Measurements from ENCODE around the gene MAGI2. TPM values are rescaled to one million over a fixed set of nuclear protein-coding genes. Genes with fewer than 3 reads are reported as not detected.
"Not testable (repeated sequence)": the region's sequence is repeated elsewhere in the genome, so short reads cannot be mapped to it uniquely, and the experiment has no call there.

Gene MAGI2
- total and polyA plus RNA-seq, 4 donors: 3.7 to 25.5 (median 11.6) TPM

DNA sequence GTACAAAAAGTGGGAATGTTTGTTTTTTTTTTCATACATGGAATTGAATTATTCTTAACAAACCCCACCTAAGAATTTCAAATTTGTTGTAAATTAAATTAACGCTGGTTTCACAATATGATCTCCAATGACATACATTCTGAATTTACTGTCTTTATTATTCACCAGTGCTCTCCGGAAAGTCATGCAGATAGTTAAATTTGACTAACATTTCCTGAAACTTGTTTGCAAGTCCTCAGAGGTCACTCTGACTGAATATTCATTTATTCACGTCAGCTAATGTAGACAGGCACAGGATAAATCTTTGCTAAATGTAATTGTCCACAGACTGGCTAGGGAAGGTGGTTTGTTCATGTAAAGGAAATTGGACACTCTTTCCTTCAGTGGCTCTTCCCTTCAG lies 924.5 kb downstream of the MAGI2 start:
- intact Hi-C loops (cut with DNase I): no loop called here
- Histone ChIP-seq H3K27ac (ENCODE audit: low read depth in 1 of 2, low read length in 2 of 2) (no peak overlapping the region), H3K9me3 (ENCODE audit: control insufficient read depth, low read length) (no peaks in the 10 kb centered on the region), H3K27me3 (ENCODE audit: control insufficient read depth in 1 of 2, insufficient read depth in 2 of 2, low read length in 1 of 2) (no peaks in the 10 kb centered on the region), H3K36me3 (ENCODE audit: control insufficient read depth in 1 of 2, insufficient read depth in 2 of 2, low read length in 1 of 2) (no peaks in the 10 kb centered on the region), H3K4me1 (ENCODE audit: control insufficient read depth in 1 of 2, insufficient read depth in 2 of 2, low read length in 2 of 2) (no peaks in the 10 kb centered on the region), H3K4me3 (ENCODE audit: low read length in 2 of 2) (no peak overlapping the region)
- no peak for DNase-seq
- ATAC-seq (ENCODE audit: low FRiP score): no peak
- 68 to 81% methylated on average over 3 of the region's 3 CpGs for WGBS, 2 donors

DNA sequence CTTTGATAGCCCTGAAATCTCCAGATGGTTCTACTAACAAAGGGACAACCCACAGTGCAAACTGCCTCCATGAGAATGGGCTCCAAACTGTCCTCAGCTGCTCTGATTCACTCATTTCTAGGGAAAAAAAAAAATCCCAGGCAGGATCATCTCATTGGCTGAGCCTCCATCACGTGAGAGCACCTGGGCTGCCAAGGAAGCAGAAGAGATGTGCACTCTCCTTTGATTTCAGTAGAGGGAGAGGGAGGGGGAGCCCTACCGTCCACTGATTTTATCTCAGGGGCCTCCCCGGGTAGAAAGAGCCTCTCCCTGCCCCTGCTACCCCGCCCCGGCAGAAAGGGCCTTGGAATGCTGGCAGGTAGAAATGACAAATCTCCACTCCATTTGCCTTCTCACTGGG lies 929.5 kb downstream of the MAGI2 start:
- H3K27ac ChIP-seq (ENCODE audit: low read depth in 1 of 2, low read length in 2 of 2): no peak overlapping the region
- H3K27me3 ChIP-seq (ENCODE audit: control insufficient read depth in 1 of 2, insufficient read depth in 2 of 2, low read length in 1 of 2): no peaks in the 10 kb centered on the region
- 73 to 86% methylated on average over 5 of the region's 5 CpGs for WGBS, 2 donors
- no peak overlapping the region for H3K4me3 ChIP-seq (ENCODE audit: low read length in 2 of 2)
- H3K9me3 ChIP-seq (ENCODE audit: control insufficient read depth, low read length): no peaks in the 10 kb centered on the region
- DNase-seq (no peak), ATAC-seq (ENCODE audit: low FRiP score) (no peak)
- H3K36me3 ChIP-seq (ENCODE audit: control insufficient read depth in 1 of 2, insufficient read depth in 2 of 2, low read length in 1 of 2): no peaks in the 10 kb centered on the region
- intact Hi-C loops (cut with DNase I): no loop called here
- H3K4me1 ChIP-seq (ENCODE audit: control insufficient read depth in 1 of 2, insufficient read depth in 2 of 2, low read length in 2 of 2): no peaks in the 10 kb centered on the region

DNA sequence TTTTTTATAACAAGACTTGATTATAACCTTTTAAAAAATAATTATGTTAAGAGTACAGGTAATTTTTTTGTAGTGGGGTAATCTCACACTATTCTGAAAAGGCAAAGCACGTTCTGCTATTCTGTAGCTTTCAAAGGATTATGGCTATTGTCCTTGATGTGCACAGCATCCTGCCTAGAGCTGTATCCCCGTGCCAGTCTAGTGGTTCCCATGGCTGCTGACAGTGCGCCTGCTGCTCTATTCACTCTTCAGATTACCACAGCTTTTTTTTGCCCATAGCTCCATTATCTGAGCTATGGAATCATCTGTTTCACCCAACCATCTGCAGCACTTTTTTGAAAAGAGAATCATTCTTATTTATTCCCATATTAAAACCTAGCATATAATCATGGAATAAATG lies 931.5 kb downstream of the MAGI2 start:
- no peaks in the 10 kb centered on the region for H3K27me3 ChIP-seq (ENCODE audit: control insufficient read depth in 1 of 2, insufficient read depth in 2 of 2, low read length in 1 of 2)
- no peak overlapping the region for H3K4me3 ChIP-seq (ENCODE audit: low read length in 2 of 2)
- H3K9me3 ChIP-seq (ENCODE audit: control insufficient read depth, low read length): no peaks in the 10 kb centered on the region
- no peak overlapping the region for H3K27ac ChIP-seq (ENCODE audit: low read depth in 1 of 2, low read length in 2 of 2)
- ATAC-seq (ENCODE audit: low FRiP score): no peak
- intact Hi-C loops (cut with DNase I): no loop called here
- WGBS, 2 donors: 92 to 95% methylated on average over 3 of the region's 3 CpGs
- no peaks in the 10 kb centered on the region for H3K4me1 ChIP-seq (ENCODE audit: control insufficient read depth in 1 of 2, insufficient read depth in 2 of 2, low read length in 2 of 2)
- H3K36me3 ChIP-seq (ENCODE audit: control insufficient read depth in 1 of 2, insufficient read depth in 2 of 2, low read length in 1 of 2): no peaks in the 10 kb centered on the region
- DNase-seq: no peak

DNA sequence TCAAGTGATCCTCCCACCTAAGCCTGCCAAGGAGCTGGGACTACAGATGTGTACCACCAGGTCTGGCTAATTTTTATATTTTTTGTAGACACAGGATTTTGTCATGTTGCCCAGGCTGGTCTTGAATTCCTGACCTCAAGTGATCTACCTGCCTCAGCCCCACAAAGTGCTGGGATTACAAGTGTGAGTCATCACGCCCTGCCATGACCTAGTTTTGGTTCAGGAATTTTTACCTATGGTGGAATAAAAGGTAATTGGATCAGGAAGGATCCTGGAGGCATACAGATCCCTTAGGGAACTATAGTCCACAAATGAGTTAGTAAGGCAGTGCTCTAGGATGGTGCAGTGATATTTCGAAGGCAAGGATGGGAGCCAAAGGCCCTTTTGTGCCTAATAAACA lies 937.0 kb downstream of the MAGI2 start:
- no peaks in the 10 kb centered on the region for H3K27me3 ChIP-seq (ENCODE audit: control insufficient read depth in 1 of 2, insufficient read depth in 2 of 2, low read length in 1 of 2)
- WGBS, 2 donors: 95 to 98% methylated on average over 2 of the region's 2 CpGs
- H3K27ac ChIP-seq (ENCODE audit: low read depth in 1 of 2, low read length in 2 of 2): no peak overlapping the region
- intact Hi-C loops (cut with DNase I): loop anchor here (10.0 kb wide), 2 partner anchors 398 to 658 kb away; no protein-coding TSS in a partner anchor
- no peak for DNase-seq
- no peak for ATAC-seq (ENCODE audit: low FRiP score)
- no peaks in the 10 kb centered on the region for H3K4me1 ChIP-seq (ENCODE audit: control insufficient read depth in 1 of 2, insufficient read depth in 2 of 2, low read length in 2 of 2)
- peaks cover 2% of the 10 kb centered on the region for H3K9me3 ChIP-seq (ENCODE audit: control insufficient read depth, low read length)
- no peaks in the 10 kb centered on the region for H3K36me3 ChIP-seq (ENCODE audit: control insufficient read depth in 1 of 2, insufficient read depth in 2 of 2, low read length in 1 of 2)
- no peak overlapping the region for H3K4me3 ChIP-seq (ENCODE audit: low read length in 2 of 2)

DNA sequence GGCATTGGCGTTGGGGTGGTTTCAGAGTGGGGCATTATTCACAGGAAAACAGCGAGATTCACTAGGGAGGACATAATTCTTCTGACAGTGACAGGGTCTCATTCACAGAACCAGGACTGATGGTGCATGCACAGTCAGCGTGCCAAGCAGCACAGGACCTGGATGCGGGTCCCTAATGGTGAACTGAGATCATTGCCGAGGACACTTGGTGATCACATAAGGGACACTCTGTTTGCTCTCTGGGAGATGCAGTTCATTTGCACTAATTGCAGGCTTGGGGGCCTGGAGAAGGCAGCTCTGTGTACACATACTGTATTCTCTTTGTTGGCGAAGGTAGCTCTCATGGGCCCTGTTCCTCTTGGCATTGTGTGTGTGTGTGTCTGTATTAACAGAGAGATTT lies 938.8 kb downstream of the MAGI2 start:
- DNase-seq: no peak
- no peak overlapping the region for H3K27ac ChIP-seq (ENCODE audit: low read depth in 1 of 2, low read length in 2 of 2)
- H3K9me3 ChIP-seq (ENCODE audit: control insufficient read depth, low read length): peaks cover 2% of the 10 kb centered on the region
- no peaks in the 10 kb centered on the region for H3K4me1 ChIP-seq (ENCODE audit: control insufficient read depth in 1 of 2, insufficient read depth in 2 of 2, low read length in 2 of 2)
- WGBS, 2 donors: 56 to 80% methylated on average over 6 of the region's 6 CpGs
- intact Hi-C loops (cut with DNase I): loop anchor here (5.0 to 10.0 kb wide), 3 partner anchors 400 to 663 kb away; no protein-coding TSS in a partner anchor
- ATAC-seq (ENCODE audit: low FRiP score): no peak
- H3K27me3 ChIP-seq (ENCODE audit: control insufficient read depth in 1 of 2, insufficient read depth in 2 of 2, low read length in 1 of 2): no peaks in the 10 kb centered on the region
- H3K4me3 ChIP-seq (ENCODE audit: low read length in 2 of 2): no peak overlapping the region
- no peaks in the 10 kb centered on the region for H3K36me3 ChIP-seq (ENCODE audit: control insufficient read depth in 1 of 2, insufficient read depth in 2 of 2, low read length in 1 of 2)

DNA sequence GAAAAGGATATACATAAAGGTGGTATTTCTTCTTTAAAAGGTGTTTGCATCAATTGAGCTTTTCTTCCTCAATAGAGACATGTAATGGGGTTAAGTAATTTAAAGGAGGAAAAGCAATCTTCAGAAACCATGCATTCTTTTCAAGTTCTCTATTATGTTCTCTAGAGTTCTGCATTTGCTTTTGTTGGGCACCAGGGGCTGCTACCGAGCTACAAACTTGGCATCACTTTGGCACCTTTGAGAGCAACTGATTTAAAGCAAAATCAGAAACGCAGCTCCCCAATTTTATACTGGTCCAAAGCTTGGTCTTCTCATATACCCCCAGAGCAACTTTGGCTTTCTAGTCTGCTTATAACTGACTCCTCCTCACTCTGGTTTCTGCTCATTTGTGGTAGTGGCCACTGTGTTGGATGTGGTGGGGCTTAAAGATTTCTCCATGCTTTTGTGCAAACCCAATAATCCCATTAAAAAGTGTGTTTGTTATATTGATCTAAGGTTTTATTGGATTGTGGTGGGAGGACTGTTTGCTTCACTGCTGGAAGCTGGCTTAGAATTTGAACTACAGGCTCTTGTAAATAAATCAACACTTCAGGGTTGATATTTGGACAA lies 942.8 kb downstream of the MAGI2 start:
- no peak for ATAC-seq (ENCODE audit: low FRiP score)
- H3K27ac ChIP-seq (ENCODE audit: low read depth in 1 of 2, low read length in 2 of 2): no peak overlapping the region

DNA sequence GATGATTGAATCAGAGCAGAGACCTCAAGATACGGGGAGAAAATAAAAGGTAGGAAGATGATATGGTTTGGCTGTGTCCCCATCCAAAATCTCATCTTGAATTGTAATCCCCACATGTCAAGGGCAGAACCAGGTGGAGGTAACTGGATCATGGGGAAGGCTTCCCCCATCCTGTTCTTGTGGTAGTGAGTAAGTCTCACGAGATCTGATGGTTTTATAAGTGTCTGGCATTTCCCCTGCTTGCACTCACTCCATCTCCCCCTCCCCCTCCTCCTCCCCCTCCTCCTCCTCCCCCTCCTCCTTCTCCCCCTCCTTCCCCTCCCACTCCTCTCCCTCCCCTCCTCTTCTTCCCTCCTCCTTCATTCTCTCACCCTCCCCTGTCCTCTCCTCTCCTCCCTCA lies 950.2 kb downstream of the MAGI2 start:
- H3K36me3 ChIP-seq (ENCODE audit: control insufficient read depth in 1 of 2, insufficient read depth in 2 of 2, low read length in 1 of 2); ATAC-seq (ENCODE audit: low FRiP score); H3K27ac ChIP-seq (ENCODE audit: low read depth in 1 of 2, low read length in 2 of 2); intact Hi-C loops (cut with DNase I); H3K9me3 ChIP-seq (ENCODE audit: control insufficient read depth, low read length); H3K4me1 ChIP-seq (ENCODE audit: control insufficient read depth in 1 of 2, insufficient read depth in 2 of 2, low read length in 2 of 2); DNase-seq; H3K4me3 ChIP-seq (ENCODE audit: low read length in 2 of 2); H3K27me3 ChIP-seq (ENCODE audit: control insufficient read depth in 1 of 2, insufficient read depth in 2 of 2, low read length in 1 of 2): not testable (repeated sequence)
- WGBS, 2 donors: 71 to 85% methylated on average over 2 of the region's 2 CpGs

More for the DNA sequence above, 942.8 kb downstream of the MAGI2 start:
- Histone ChIP-seq H3K4me3 (ENCODE audit: low read length in 2 of 2) (no peak overlapping the region), H3K9me3 (ENCODE audit: control insufficient read depth, low read length) (peaks cover 2% of the 10 kb centered on the region), H3K27me3 (ENCODE audit: control insufficient read depth in 1 of 2, insufficient read depth in 2 of 2, low read length in 1 of 2) (no peaks in the 10 kb centered on the region), H3K36me3 (ENCODE audit: control insufficient read depth in 1 of 2, insufficient read depth in 2 of 2, low read length in 1 of 2) (no peaks in the 10 kb centered on the region), H3K4me1 (ENCODE audit: control insufficient read depth in 1 of 2, insufficient read depth in 2 of 2, low read length in 2 of 2) (peaks cover 0 to 1% of the 10 kb centered on the region in 2 donors)
- intact Hi-C loops (cut with DNase I): loop anchor here (5.0 to 10.0 kb wide), 3 partner anchors 404 to 667 kb away; no protein-coding TSS in a partner anchor
- DNase-seq: no peak
- 2 to 4% methylated on average over 2 of the region's 2 CpGs for WGBS, 2 donors

DNA sequence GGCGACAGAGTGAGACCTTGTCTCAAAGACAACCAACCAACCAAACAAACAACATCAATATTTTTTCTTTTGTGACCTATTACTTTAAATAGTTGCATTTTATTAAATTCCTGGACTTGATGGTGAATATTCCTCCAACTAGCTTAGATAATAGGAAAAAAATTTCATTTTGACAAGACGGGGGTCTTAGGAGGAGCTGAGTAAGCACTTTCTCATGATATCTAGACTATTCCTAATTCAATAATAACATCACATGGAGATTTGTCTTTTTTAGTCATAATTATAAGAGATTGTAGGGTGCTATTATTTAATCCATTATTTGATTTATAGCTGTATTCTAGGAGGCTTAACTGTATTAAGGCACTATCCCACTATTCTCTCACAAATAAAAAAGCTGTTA lies 952.4 kb downstream of the MAGI2 start:
- Histone ChIP-seq H3K9me3 (ENCODE audit: control insufficient read depth, low read length) (no peaks in the 10 kb centered on the region), H3K27ac (ENCODE audit: low read depth in 1 of 2, low read length in 2 of 2) (no peak overlapping the region), H3K27me3 (ENCODE audit: control insufficient read depth in 1 of 2, insufficient read depth in 2 of 2, low read length in 1 of 2) (no peaks in the 10 kb centered on the region), H3K4me3 (ENCODE audit: low read length in 2 of 2) (no peak overlapping the region), H3K36me3 (ENCODE audit: control insufficient read depth in 1 of 2, insufficient read depth in 2 of 2, low read length in 1 of 2) (peaks cover 0 to 2% of the 10 kb centered on the region in 2 donors), H3K4me1 (ENCODE audit: control insufficient read depth in 1 of 2, insufficient read depth in 2 of 2, low read length in 2 of 2) (peaks cover 0 to 1% of the 10 kb centered on the region in 2 donors)
- WGBS, 2 donors: 94 to 100% methylated on average over 2 of the region's 2 CpGs
- no peak for ATAC-seq (ENCODE audit: low FRiP score)
- intact Hi-C loops (cut with DNase I): no loop called here
- DNase-seq: no peak

DNA sequence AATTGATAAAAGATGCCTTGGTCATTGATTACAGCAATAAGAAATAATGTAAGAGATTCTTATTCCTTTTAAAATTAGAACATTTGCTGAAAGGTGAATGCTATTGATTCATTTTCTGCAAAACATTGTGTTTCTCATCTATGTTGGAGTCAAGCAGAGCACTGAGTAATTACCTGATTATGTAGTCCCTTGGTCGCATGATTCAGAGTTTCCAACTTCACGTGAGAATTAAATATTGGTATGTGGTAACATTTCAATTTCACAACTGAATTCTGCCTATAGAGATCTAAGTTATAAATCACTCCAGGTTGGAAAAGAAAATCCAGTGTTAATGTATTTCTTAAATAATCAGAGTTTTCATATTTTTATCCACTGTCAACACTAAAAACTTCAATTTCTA lies 953.5 kb downstream of the MAGI2 start:
- 94% methylated on average over 2 of the region's 2 CpGs for WGBS, 2 donors
- no peak for DNase-seq
- H3K36me3 ChIP-seq (ENCODE audit: control insufficient read depth in 1 of 2, insufficient read depth in 2 of 2, low read length in 1 of 2): peaks cover 0 to 2% of the 10 kb centered on the region in 2 donors

More for the DNA sequence above, 953.5 kb downstream of the MAGI2 start:
- H3K27ac ChIP-seq (ENCODE audit: low read depth in 1 of 2, low read length in 2 of 2): no peak overlapping the region
- H3K4me1 ChIP-seq (ENCODE audit: control insufficient read depth in 1 of 2, insufficient read depth in 2 of 2, low read length in 2 of 2): no peaks in the 10 kb centered on the region
- no peaks in the 10 kb centered on the region for H3K27me3 ChIP-seq (ENCODE audit: control insufficient read depth in 1 of 2, insufficient read depth in 2 of 2, low read length in 1 of 2)
- H3K9me3 ChIP-seq (ENCODE audit: control insufficient read depth, low read length): no peaks in the 10 kb centered on the region
- no peak overlapping the region for H3K4me3 ChIP-seq (ENCODE audit: low read length in 2 of 2)
- ATAC-seq (ENCODE audit: low FRiP score): no peak
- intact Hi-C loops (cut with DNase I): no loop called here
